ENCODE data around the gene TAS2R46.
"Not testable (repeated sequence)": the region's sequence is repeated elsewhere in the genome, so short reads cannot be mapped to it uniquely, and the experiment has no call there.

TAS2R46 gene, protein sequence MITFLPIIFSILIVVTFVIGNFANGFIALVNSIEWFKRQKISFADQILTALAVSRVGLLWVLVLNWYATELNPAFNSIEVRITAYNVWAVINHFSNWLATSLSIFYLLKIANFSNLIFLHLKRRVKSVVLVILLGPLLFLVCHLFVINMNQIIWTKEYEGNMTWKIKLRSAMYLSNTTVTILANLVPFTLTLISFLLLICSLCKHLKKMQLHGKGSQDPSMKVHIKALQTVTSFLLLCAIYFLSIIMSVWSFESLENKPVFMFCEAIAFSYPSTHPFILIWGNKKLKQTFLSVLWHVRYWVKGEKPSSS

DNA sequence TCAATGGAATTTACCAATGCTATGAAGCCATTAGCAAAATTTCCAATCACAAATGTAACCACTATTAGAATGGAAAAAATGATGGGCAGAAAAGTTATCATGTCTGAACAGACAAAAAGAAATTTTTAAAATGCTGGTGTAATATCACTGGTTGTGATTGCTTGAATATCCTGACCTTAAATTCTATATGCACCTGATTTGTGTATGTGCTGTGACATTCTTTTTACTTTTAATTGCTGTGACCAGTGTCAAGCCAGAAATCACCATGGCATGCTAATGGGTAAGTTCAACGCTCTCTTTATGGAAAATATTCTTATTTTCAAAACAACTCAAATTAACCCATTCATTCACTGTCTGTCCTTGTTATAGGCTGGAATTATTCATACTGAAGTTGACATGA lies at the start of gene TAS2R46:
TSS of gene TAS2R46 (minus strand) at position 101 of the 400 bp plus-strand sequence. CDS start at position 101, 0 bp downstream.
- not testable (repeated sequence) for DNase-seq (ENCODE audit: low spot score)

DNA sequence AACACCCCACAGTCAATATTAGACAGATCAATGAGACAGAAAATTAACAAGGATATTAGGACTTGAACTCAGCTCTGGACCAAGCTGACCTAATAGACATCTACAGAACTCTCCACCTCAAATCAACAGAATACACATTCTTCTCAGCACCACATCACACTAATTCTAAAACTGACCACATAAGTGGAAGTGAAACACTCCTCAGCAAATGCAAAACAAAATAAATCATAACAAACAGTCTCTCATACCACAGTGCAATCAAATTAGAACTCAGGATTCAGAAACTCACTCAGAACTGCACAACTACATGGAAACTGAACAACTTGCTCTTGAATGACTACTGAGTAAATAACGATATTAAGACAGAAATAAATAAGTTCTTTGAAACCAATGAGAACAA lies 49.1 kb upstream of the TAS2R46 start:
- not testable (repeated sequence) for DNase-seq (ENCODE audit: low spot score)

DNA sequence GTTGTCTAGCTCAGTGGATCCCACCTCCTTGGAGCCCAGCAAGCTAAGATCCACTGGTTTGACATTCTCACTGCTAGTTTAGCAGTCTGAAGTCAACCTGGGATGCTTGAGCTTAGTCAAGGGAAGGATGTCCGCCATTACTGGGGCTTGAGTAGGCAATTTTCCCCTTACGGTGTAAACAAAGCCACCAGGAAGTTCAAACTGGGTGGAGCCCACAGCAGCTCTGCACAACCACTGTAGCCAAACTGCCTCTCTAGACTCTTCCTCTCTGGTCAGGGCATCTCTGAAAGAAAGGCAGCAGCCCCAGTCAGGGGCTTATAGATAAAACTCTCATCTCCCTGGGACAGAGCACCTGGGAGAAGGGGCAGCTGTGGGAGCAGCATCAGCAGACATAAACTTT lies 46.8 kb upstream of the TAS2R46 start:
- no peak for DNase-seq (ENCODE audit: low spot score)

DNA sequence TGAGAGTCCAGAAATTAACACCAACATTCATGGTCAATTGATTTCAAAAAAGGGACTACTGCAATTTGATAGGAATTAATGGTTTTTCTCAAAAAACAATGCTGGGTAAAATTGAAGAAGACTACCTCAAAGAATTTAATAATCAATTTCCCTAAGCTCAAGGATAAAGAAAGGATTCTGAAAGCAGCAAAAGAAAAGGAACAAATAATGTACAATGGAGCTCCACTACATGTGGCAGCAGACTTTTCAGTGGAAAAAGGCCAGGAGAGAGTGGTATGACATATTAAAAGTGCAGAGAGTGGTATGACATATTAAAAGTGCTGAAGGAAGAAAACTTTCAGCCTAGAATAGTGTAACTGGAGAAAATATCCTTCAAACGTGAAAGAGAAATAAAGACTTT lies 45.6 kb upstream of the TAS2R46 start:
- no peak for DNase-seq (ENCODE audit: low spot score)

DNA sequence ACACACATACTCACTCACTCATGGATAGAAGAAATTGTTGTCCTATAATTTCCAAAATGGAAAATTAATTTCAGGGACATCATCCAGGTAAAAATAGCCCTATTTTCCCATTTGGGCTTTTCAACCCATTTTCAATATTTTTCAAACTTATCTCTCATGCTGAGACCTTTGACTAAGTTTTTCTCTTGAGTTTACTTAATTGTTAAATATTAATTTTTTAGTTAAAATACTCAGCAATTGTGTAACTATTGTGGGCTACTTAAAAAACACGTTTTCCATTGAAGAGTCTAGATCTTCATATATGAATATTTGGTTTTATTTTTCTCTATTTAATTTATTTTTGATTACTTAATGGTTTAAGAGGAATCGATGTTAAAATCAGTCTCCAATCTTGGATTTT lies 44.2 kb upstream of the TAS2R46 start:
- DNase-seq (ENCODE audit: low spot score): no peak

DNA sequence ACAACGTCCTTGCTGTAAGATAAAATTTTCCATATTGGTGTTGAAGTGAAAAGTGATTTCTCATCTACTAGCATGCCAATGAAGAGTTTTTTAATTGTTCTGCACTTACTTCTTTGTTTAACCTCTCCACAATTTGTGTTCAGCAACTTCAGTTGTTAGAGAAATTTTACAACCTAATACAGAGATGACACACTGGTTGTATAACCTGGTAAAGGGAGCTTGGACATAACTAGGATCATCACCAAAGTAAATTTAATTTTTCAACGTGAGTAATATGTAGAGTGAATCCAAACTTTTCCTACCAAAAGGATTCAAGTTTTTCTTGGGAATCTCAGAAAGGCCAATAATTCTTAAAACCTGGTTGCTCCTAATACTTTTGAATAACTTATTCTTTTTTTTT lies 43.5 kb upstream of the TAS2R46 start:
- DNase-seq (ENCODE audit: low spot score): no peak

DNA sequence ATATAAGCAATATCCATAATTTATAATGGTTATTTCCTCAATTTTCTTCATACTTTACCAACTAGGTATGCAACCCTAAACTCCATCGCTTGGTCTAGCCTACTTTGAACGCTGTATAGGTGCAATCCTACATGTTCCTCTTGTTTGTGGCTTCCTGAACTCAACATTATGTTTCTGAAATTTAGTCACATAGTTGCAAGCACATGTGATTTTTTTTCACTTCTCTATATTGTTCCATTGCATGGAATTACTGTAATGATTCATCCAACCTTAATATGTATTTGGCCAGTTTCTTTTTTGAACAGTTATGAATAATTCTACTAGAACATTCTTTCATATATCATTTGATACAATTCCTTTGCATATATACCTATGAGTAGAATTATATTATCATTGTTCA lies 32.8 kb upstream of the TAS2R46 start:
- DNase-seq (ENCODE audit: low spot score): not testable (repeated sequence)

DNA sequence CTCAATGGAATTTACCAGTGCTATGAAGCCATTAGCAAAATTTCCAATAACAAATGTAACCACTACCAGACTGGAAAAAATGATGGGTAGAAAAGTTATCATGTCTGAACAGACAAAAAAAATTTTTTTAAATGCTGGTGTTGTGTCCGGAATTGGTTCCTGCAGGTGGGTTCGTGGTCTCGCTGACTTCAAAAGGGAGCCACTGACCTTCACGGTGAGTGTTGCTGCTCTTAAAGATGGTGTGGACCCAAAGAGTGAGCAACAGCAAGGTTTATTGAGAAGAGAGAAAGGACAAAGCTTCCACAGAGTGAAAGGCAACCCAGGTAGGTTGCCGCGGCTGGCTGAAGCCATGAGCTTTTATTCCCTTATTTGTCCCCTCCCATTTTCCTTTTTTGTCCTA lies 30.0 kb upstream of the TAS2R46 start, which contains the start of gene TAS2R43:
TSS of gene TAS2R43 (minus strand) at position 186 of the 400 bp plus-strand sequence. CDS start at position 102, 84 bp downstream.
- no peak for DNase-seq (ENCODE audit: low spot score)

DNA sequence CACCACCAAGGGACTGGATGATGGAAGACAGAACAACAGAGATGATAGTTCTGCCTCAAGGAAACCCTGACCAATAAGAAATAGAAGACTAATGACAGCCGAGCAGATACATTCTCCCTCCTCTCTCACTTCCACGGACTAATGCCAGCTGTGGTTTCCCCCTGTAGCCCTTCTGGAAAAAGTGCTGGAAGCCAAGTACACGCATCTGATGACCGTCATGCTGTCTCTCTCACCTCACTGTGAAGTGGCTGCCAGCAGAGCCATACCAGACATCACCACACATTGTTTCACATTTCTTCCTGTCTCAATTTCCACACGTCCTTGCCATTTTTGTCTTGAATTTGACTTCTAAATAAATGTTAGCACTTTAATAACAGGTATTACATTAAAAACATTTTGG lies 27.2 kb upstream of the TAS2R46 start:
- DNase-seq (ENCODE audit: low spot score): no peak

DNA sequence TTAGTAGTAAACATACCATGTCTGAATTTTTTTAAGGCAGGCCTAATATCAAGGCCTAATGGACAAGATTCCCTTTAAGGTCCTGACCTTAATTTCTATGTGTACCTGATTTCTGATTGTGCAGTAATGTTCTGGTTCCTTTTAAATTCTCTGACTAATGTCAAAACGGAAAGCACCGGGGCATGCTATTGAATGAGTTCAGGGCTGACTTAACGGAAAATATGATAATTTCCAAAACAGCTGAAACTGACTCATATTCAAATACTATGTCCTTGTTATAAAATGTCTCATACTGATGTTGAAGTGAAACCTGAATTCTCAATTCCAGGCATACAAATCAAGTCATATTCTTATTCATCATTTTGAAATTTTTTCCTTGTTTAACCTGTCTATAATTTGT lies 23.3 kb upstream of the TAS2R46 start:
- no peak for DNase-seq (ENCODE audit: low spot score)

DNA sequence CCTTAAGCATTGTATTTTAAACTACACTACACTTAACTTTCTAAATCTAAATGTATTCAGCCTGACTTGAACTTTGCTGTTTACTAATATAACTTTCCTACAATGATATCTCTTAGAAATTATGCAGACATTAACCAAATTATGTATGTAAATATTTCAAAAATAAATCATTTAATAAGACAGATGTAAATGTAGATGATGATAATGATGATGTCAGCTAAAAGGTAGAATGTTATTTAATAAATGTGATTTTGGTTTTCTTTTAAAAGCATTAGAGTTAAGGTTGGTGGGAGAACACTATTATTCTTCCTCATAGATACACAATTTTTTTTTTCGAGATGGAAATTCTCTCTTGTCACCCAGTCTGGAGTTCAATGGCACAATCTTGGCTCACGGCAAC lies 19.9 kb upstream of the TAS2R46 start:
- no peak for DNase-seq (ENCODE audit: low spot score)

DNA sequence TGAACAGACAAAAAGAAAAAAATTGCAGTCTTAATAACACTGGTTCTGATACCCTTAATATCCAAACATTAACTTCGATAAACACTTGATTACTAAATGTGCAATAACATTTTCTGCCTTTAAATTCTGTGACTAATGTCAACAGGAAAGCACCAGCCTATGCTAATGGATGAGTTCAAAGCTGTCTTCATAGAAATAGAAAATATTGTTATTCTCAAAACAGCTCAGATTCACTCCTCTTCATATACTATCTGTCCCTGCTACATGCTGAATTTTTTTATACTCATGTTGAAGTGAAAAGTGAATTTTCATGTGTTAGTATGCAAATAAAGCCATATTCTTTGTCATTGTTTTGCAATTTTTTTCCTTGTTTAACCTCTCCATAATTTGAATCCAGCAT lies 16.2 kb upstream of the TAS2R46 start:
- DNase-seq (ENCODE audit: low spot score): no peak

DNA sequence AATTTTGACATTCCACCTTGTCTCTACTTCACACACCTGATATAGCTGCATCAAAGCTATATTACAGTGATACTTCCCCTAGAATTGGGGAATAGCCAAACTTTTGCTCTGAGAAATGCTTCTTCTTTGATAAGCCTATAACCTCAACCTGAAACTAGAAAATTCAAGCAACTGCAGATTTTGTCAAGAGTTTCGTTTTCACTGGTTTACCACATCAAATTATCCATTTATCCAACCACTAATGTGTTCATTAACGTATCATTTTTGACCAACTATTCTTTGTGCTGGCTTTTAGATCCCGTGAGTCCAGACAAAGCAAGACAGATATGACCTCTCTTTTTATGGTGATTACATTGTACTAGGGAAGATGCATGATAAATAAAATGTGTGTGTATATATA lies 13.5 kb upstream of the TAS2R46 start:
- no peak for DNase-seq (ENCODE audit: low spot score)

DNA sequence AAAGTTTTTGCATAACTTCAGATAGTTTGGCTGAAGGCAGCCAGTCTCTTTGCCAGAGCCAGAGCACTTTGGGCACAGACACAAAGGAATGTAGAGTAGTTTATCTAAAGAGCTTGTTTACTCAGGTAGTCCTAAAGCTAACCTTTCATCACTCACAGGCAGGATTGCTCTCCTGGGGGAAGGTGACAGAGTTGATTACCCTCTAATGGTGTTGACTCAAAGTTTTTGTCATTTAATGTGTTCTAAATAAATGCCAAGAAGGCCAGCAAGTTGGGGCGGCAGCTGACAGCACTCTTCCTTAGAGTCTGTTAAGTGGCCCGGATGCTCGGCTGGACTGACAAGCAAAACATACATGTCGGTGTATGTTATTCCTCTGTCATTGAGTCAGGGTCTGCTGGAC lies 9.3 kb upstream of the TAS2R46 start:
- no peak for DNase-seq (ENCODE audit: low spot score)

DNA sequence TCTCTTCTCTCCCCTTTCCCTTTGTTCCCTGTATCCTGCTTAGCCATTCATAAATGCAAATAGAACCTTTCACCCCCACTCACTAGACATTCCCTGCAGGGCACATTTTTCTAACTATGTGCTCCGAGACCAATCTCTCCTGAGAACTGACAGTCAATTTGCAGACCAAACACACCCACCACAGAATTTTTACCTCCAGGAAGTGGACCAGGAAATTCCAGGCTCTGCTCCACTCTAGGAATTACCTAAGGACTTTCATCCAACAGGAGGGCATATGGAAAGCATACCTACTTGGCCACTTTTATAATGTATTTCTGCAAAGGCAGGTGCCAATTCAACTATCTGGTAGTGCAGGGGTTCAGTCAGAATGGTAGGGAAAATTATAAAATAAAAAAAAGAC lies 8.9 kb upstream of the TAS2R46 start:
- no peak for DNase-seq (ENCODE audit: low spot score)

DNA sequence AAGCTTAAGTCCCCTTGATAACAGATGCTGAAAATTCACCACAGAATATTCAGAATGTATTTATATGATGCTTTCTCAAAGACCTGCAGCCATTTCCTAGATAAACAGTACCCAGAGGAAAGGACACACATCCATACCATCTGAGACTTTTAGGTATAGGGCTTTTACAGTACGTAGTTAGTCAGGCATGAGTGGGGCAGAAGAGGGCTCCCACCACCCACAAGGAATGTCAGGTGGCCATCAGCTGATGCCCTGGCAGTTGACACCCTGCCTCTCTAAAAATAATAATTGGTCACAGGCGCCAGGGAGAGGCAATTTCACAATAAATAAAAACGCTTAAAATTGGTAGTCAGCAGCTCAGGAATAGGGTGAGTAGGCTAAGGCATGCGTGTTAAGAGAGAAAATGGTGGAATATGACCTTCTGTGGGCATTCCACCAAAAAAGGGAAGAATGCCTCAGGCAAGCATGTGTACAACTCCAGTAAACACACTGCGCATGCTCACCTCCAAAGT lies 7.8 kb upstream of the TAS2R46 start:
- no peak for DNase-seq (ENCODE audit: low spot score)

DNA sequence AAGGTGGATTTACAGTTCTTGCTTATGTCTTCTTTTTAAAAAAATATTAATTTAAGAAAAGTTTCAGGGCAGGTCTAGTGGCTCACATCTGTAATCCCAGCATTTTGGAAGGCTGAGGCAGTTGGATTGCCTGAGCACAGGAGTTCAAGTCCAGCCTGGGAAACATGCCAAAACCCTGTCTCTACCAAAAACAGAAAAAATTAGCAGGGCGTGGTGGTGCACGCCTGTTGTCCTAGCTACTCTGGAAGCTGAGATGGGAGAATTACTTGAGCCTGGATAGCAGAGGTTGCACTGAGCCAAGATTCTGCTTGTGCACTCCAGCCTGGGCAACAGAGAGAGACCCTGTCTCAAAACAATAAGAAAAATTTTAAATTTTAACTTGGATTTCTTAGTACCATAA lies 5.4 kb upstream of the TAS2R46 start:
- no peak for DNase-seq (ENCODE audit: low spot score)

DNA sequence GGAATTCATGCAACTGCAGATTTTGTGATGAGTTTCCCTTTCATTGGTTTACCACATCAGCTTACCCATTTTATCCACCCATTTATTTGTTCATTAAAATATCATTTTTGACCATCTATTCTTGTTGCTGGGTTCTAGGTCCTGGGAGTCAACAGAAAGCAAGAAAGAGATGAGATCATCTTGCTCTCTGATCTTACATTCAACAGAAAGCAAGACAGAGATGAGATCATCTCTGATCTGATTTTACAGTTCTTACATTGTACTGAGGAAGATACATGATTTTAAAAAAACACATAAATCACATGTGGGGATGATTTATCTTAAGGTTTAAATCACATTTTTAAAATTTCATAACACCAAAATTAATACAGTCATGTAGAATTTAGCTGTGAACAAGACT lies 2.3 kb downstream of the TAS2R46 start:
- no peak for DNase-seq (ENCODE audit: low spot score)

DNA sequence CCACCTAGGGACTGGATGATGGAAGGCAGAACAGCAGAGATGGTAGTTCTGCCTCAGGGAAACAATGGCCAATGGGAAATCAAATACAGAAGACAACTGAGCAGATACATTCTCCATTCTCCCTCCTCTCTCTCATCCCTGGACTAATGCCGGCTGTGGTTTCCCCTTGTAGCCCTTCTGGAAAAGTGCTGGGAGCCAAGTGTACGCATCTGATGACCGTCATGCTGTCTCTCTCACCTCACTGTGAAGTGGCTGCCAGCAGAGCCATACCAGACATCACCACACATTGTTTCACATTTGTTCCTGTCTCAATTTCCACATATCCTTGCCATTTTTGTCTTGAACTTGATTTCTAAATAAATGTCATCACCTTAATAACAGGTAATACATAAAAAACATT lies 3.1 kb downstream of the TAS2R46 start:
- no peak for DNase-seq (ENCODE audit: low spot score)

DNA sequence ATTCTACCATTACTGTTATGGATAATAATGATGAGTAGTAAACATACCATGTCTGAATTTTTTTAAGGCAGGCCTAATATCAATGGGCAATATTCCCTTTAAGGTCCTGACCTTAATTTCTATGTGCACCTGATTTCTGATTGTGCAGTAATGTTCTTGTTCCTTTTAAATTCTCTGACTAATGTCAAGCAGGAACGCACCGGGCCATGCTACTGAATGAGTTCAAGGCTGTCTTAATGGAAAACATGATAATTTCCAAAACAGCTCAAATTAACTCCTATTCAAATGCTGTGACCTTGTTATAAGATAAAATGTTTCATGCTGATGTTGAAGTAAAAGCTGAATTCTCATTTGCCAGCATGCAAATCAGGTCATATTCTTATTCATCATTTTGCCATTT lies 6.8 kb downstream of the TAS2R46 start:
- DNase-seq (ENCODE audit: low spot score): no peak

DNA sequence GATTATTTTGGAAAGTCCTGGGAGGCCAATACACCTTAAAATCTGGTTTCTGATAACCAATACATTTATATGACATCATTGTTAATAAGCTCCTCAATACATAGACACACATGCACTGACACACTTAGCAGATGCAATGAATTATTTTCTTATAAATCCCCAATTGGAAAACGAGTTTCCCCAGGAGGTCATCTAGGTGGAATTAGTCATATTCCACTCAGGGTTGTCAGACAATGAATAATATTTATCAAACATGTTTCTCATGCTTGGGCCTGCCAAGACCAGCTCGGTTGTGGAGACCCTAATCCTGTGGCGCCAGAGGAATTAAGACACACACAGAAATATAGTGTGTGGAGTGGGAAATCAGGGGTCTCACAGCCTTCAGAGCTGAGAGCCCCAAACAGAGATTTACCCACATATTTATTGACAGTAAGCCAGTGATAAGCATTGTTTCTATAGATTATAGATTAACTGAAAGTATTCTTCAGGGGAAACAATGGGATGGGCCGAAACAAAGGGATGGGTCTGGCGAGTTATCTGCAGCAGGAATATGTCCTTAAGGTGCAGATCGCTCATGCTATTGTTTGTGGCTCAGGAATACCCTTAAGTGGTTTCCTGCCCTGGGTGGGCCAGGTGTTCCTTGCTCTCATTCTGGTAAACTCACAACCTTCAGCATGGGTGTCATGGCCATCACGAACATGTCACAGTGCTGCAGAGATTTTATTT lies 12.1 kb downstream of the TAS2R46 start:
- not testable (repeated sequence) for DNase-seq (ENCODE audit: low spot score)

DNA sequence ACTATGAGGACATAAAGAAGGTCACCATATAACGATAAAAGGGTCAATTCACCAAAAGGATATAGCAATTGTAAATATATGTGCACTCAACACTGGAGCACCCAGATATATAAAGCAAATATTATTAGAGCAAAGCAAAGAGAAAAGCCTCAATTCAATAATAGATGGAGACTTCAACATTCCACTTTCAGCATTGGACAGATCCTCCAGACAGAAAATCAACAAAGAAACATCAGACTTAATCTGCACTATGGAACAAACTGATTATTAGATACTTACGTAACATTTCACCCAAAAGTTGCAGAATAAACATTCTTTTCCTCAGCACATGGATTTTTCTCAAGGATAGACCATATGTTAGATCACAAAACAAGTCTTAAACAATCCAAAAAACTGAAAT lies 20.7 kb downstream of the TAS2R46 start:
- not testable (repeated sequence) for DNase-seq (ENCODE audit: low spot score)

DNA sequence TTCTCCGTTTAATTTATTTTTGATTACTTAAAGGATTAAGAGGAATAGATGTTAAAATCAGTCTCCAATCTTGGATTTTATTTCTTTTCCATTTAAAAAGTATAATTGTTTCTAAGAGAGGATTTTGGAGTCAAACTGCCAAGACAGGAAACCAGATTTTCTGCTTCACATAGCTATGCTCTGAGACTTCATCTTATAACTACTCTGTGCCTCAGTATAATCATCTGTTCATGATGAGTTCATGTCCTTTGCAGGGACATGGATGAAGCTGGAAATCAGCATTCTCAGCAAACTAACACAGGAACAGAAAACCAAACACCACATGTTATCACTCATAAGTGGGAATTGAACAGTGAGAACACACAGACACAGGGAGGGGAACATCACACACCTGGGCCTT lies 21.9 kb downstream of the TAS2R46 start:
- no peak for DNase-seq (ENCODE audit: low spot score)

Data from CD4-positive, alpha-beta T cell treated with Interleukin-15 for 4 hours (primary cell).